OCI-M2 (cell line): ENCODE results near the gene CEP43.

Experiments used
- DNase-seq: peaks from one replicate; lab custom pipeline; 2025; ENCODE audit not compliant: unreplicated experiment; lab: John Stamatoyannopoulos, UW

Gene CEP43

DNA sequence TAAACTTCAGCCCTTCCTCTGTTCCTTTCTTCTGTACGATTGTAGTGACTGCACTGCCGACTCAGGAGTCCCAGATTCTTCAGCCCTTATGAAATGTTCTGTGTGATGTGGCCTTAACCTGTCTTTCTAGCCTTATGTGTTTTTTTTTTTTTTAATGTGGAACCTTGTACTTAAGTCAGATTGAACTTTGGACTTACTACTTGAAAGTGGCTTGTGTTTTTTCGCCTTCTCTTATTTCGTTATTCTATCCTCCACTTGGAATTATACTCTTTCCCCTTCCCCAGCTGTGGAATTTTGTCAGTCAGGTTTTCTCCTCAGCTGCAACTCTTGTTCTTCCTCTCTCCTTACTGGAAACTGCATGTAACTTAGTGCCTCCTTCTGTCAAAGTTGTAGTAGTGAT, 8.8 kb downstream of the CEP43 start:
- no peak for DNase-seq

DNA sequence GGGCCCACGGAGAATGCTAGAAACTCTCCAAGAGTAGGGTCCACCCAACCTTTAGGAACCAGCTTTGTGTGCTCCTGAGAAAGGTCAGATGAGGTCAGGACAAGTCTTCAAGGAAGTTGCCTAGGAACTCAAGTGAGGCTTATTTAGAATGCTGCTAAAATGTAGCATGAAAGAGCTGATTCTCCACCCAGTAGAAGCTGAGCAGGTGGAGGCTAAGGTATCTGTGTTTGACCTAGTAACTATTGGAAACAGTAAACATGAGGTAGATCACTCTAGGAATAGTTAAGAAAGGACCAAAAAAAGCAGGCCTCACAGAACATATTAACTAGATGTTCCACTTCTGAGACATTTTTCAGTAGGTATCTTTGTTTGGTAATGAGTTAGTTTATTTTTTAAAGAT, 13.9 kb downstream of the CEP43 start:
- DNase-seq: no peak

DNA sequence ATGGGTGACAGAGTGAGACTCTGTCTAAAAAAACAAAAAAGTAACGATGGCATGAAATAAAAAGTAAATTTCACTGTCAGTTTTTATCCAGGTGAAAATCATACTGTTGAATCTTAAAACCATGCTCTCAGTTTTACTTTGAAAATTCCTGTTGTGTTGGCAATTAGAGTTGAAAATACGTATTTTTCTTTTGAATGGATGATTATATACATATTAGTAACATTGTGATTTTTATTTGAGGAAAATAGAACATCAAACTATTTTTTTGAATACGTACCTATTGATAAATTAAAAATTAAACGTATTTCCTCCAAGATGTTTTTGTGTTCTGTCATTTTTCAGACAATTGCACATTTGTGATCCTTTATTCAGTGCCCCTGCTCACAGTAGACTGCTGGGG, 14.7 kb downstream of the CEP43 start:
- DNase-seq: no peak

DNA sequence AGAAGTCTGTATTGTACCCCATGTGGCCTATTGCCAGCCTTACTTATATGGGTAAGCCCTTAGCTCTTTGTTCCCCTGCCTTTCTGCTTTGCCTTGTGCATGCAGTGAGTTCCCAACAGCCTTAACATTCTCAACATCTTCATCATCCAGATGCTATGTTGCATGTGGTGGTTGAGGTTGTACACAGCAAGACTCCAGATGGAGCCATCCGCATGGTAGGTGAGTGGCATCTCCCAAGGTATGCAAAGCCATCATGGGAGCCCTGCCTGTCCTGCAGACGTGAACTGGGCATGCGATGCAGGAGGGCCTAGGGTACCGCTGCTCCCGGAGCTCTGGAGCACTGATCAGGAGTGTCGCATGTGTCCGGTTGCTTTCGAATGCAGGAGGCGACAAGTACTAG, 16.1 kb downstream of the CEP43 start:
- no peak for DNase-seq

DNA sequence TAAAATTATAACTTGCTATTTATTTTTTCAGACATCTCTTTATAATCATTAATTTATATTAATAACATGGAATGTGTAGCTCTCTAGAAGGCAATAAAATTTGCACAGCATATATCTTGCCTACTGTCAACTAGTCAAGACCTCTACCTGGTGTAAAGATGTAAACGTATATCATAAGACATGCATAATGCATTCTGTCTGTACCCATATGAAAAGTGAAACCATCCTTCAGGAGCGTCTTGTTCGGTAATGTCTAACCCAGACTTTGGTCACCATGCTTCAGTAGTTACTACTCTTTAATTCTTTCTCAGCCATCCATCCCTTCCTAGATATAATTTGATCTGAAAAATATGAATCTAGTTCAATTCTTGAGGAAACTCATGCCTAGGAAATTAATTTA, 21.0 kb downstream of the CEP43 start:
- no peak for DNase-seq

DNA sequence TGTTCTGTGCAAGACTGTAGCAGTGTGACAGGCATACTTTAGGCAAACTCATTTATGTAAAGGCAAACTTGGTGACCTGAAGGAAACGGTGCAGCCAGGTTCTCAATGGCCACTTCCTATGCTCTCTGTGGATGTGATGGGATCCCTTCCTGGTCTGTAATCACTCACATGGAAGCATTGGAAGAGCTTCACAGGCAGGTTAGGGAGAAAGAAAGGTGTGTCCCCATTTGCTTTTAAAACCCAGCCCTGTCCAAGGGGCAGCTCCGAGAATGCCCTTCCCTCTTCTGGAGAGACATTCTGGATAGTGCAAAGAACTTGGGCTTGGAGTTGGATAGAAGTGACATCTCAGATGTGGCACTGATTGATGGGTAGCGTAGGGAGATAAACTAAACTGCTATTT, 28.1 kb downstream of the CEP43 start:
- no peak for DNase-seq

DNA sequence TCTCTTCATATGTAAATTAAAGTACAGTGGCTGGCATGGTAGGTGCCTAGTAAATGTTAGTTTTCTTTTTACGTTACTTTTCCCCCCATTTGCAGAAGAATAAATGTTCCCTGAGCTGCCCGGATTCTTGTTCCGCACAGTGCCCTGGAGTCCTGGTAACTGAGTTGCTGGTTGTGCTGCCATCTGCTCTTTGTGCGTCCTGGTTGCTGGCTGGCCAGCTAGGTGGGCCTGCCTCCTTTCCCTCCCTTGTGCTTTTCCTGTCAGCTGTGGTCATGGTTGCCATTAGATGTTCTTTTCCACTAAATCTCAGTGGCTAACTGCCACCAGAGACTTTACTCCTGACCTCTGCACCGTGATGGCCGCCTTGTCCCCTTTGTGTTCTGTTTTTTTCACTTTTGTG, 28.6 kb downstream of the CEP43 start:
- DNase-seq: no peak

DNA sequence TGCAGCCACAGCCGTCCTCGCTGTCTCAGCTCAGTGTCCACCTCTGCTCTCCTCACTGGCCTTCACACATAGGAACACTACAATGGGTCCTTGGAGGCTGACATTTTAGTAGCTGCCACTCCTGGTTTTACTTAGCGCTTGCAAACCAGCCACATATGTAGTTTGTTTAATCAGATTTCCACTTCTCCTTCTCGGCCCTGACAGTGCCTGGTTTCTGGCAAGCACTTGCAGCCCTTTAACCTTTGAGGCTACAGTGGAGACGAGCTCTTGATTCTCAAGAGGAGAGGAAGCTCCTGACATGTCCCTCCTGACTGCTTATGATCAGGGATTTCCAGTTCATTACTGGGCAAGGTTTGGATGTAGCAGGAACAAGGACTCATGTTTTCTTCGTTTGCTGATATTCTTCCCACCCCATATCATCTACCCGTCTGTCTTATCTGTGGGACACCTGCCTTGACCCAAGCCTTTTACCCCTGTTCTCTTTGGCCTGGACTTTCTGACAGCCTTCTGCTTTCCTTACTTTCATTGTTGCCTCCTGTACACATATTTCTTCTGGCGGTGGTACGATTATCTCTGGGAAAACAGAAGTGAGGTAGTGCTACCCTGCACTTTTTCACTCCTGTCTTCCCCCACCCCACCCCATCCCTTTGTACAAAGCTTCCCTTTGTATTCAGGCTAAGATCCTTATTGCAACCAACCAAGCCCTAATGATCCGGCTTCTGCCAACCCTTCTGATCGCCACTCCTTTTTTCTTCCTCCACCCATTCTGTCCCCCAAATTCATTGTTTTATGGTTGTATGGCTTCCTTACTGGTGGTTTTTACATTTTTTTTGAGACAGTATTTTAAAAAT, 31.2 kb downstream of the CEP43 start:
- no peak for DNase-seq

DNA sequence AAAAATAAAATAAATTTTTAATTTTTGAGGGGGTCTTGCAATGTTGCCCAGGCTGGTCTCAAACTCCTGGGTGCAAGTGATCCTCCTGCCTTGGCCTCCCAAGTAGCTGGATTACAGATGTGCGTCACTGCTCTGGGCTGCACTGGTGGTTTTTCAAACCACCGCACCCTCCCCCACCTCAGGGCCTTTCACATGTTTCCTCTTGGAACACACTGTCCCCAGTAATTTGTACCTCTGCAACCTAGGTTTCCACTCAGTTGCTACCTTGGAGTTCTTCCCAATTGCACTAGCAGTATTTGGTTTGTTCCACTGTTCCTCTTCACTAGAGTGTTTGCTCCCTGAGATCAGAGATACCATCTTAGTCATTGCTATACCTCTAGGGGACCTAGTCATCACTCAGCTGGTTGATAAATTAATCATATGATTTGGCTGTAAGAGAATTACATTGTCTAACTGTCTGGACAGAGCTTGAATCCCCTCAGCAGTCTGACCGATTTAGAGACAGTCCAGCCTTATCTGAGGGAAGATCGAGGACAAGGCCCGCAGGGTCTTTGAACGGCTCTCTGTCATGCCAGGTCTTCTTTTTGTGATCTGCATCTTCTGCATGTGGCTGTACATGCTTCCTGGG, 32.0 kb downstream of the CEP43 start:
- DNase-seq: no peak

DNA sequence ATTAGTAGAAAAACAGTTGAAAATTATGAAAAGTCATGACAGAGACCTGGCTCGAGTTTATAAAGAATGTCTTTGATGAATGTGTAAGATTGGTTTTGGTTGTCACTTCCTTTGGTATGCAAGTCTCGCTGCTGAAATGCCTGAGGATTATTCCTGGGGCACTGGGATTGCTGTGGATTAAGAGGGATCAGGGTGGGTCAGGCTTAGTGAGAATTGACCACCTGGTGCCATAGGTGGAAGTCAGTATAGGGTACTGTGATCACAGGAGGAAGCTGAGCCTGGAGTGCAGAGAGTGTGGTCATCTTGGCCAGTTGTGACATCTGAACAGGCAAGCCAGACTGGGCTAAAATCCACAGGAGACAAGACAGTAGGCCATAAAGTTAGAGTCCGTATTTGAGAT, 34.9 kb downstream of the CEP43 start:
- DNase-seq: no peak

DNA sequence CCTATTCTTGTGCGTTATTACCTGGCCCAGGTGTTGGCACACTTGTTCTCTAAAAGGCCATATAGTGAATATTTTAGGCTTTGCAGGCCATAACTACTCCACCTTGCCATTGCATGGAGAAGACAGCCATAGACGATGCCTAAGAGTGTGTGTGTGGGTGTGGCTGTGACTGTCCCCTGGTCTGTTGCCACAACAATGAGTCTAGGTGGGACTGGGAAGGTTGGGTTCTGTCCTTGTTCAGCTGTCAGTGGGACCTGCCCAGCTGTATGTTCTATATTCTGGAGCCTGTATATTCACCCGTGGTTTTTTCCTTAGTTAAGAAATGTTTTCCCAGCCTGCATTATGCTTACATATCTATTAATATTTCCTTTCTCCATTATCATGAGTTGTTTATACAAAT, 38.6 kb downstream of the CEP43 start:
- DNase-seq: no peak

DNA sequence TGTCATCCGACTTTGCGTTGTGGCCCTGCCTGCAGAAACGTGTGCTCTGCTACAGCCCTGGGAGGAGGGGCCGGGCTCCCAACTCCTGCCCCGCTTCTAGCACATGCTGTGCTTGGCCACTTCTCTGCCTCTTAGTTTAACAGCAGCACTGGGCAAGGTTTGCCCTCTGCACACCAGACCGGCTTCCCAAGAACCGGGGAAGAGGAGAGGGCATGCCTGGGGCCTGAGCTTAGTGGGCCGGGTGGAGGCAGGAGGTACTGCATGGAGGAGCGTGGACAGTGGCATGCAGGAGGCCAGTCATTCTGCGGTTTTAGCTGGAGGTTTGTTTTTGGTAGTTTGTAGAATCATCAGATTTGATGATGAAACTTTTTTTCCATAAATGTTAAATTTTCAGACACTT, 45.5 kb downstream of the CEP43 start:
- no peak for DNase-seq

DNA sequence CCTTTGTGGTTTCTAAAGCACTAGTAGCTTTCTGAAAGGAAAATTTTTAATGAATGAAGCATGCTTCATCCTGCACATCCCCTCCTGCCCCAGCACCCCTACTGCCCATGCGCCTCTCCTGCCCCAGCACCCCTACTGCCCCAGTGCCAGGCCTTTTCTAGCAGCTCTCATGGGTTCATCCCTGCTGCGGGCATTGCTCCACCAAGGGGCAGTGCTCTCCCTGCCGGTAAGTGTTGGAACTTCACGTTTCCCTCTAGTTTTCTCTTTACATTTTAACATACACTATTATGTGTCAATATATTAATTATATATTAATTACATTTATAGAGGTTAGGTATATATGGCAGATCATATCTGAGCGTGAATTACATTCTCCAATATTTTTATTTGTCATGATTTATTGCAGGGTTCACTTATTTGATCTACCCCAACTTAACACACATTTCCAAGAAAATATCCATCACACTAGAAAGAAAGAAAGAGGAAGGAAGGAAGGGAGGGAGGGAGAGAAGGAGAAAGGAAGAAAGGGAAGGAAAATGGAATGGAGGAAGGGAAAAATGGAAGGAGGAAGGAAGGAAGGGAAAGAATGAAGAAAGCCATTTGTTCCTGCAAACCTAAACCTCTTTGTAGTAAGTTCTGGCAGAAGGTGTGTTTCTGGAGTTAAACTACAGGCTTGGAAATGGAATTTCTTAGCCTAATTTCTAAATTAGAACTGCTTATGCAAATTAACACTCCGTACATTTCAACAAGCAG, 46.8 kb downstream of the CEP43 start:
- no peak for DNase-seq

DNA sequence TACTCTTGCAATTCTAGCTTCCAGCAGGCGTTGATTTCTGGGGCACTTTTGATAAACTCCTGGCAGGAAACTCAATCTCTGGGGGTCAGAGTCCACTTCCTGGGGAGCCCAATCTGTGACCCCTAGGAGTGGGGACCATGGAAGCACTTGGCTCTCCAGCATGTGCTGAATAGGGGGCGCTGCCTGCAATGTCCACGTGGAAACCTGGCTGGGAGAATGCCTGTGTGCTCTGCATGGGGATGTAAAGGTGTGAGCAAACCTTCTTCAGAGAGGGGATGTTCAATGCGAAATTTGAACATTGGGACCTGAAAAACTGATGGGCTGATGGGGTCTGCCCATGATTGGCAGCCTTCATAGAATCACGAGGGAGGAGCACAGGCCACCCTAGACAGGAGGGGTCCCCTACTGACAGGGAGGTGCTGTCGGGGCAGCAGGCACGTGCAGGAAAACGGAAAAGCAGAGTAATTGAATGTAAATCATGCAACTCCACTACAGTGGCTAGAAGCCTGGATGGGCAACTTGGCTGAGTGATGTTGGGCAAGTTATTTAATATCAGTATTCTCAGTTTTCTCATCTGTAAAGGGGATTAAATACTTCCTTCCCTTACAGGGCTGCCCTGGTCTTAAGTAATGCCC, 47.8 kb downstream of the CEP43 start:
- no peak for DNase-seq

DNA sequence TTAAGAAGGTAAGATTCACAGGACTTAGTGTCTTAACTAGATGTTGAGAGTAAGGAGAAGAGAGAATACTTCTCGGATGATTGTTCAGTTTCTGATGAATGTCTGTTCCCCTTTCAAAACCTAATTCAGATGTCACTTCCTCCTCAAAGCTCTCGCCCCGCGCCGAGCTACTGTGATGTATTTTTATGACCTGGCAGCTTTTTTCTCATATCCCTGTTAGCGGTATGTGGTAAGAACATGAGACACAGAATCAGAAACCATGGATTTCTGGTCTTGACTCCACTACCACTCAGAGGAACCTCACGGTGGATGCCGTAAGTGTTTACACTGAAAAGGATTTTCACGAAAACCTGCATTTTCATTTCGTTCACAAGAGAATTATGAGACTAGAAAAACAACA, 48.4 kb downstream of the CEP43 start:
- no peak for DNase-seq
